ENCODE data around the gene CLUH. TPM values are rescaled to one million over a fixed set of nuclear protein-coding genes. Genes with fewer than 3 reads are reported as not detected.

Gene CLUH
- total RNA-seq, 2 donors from 2014 or later, result 36.3 to 65.4 TPM

- H3K4me1 ChIP-seq (ENCODE audit: control insufficient read depth in 1 of 2, low read depth in 2 of 2), result peaks cover 21 to 23% of the 10 kb centered on the region in 2 donors
- no peak overlapping the region for H3K27ac ChIP-seq
- no peak for ATAC-seq (ENCODE audit: insufficient number of reproducible peaks, low FRiP score, low read depth)
- TF ChIP-seq CTCF (IDR thresholded peaks at IDR 0.05), result no peak
- H3K9me3 ChIP-seq, result no peaks in the 10 kb centered on the region
- H3K4me3 ChIP-seq, result no peak overlapping the region
- peaks cover 31% of the 10 kb centered on the region for H3K36me3 ChIP-seq
- no peak for DNase-seq (ENCODE audit: low spot score)
- H3K27me3 ChIP-seq (replicated peaks; ENCODE audit: insufficient read depth), result no peaks in the 10 kb centered on the region
Observed at GRCh38 chr17:2704031-2704889, 7.3 kb downstream of the CLUH start.

- ATAC-seq (ENCODE audit: insufficient number of reproducible peaks, low FRiP score, low read depth) (no peak), DNase-seq (ENCODE audit: low spot score) (no peak)
- Histone ChIP-seq H3K4me3 (no peak overlapping the region), H3K4me1 (ENCODE audit: control insufficient read depth in 1 of 2, low read depth in 2 of 2) (peaks cover 14 to 16% of the 10 kb centered on the region in 2 donors), H3K27ac (no peak overlapping the region), H3K36me3 (peaks cover 31% of the 10 kb centered on the region), H3K27me3 (replicated peaks; ENCODE audit: insufficient read depth) (no peaks in the 10 kb centered on the region), H3K9me3 (no peaks in the 10 kb centered on the region)
- no peak for TF ChIP-seq CTCF (IDR thresholded peaks at IDR 0.05)
Observed at GRCh38 chr17:2703606-2704005, 8.0 kb downstream of the CLUH start.

GRCh38 chr17:2703181-2703580, 8.4 kb downstream of the CLUH start:
- Histone ChIP-seq H3K4me3 (no peak overlapping the region), H3K4me1 (ENCODE audit: control insufficient read depth in 1 of 2, low read depth in 2 of 2) (peaks cover 10 to 12% of the 10 kb centered on the region in 2 donors), H3K36me3 (peaks cover 32% of the 10 kb centered on the region), H3K27ac (no peak overlapping the region), H3K9me3 (no peaks in the 10 kb centered on the region), H3K27me3 (replicated peaks; ENCODE audit: insufficient read depth) (no peaks in the 10 kb centered on the region)
- DNase-seq (ENCODE audit: low spot score) (no peak), ATAC-seq (ENCODE audit: insufficient number of reproducible peaks, low FRiP score, low read depth) (no peak)
- TF ChIP-seq CTCF (IDR thresholded peaks at IDR 0.05), result no peak

- H3K9me3 ChIP-seq, result no peaks in the 10 kb centered on the region
- no peak overlapping the region for H3K27ac ChIP-seq
- TF ChIP-seq CTCF (IDR thresholded peaks at IDR 0.05), result no peak
- peaks cover 42% of the 10 kb centered on the region for H3K36me3 ChIP-seq
- peaks cover 1 to 2% of the 10 kb centered on the region in 2 donors for H3K4me1 ChIP-seq (ENCODE audit: control insufficient read depth in 1 of 2, low read depth in 2 of 2)
- no peak for ATAC-seq (ENCODE audit: insufficient number of reproducible peaks, low FRiP score, low read depth)
- no peak for DNase-seq (ENCODE audit: low spot score)
- H3K4me3 ChIP-seq, result no peak overlapping the region
- no peaks in the 10 kb centered on the region for H3K27me3 ChIP-seq (replicated peaks; ENCODE audit: insufficient read depth)
Observed at GRCh38 chr17:2701996-2702741, 9.4 kb downstream of the CLUH start.

Measured in thoracic aorta (tissue), 2 donors.